ENCODE results near the gene SNAP23. TPM values are rescaled to one million over a fixed set of nuclear protein-coding genes. Genes with fewer than 3 reads are reported as not detected.

The SNAP23 gene
- polyA plus RNA-seq, 1 donor (not counting 4 experiments of a cell fraction or from before 2014, with no cell fraction given) = 68.4 TPM

GRCh38 chr15:42498212-42499068, 3.0 kb downstream of the SNAP23 start:
- Histone ChIP-seq H3K27ac (ENCODE audit: control insufficient read depth, insufficient read depth, low read length) (peak overlapping the region; percentile 66), H3K4me1 (ENCODE audit: control insufficient read depth, extremely low read depth, insufficient read depth, low read length) (peaks cover 43% of the 10 kb centered on the region), H3K9ac (ENCODE audit: control insufficient read depth, extremely low read depth, insufficient read depth, low read length) (no peak overlapping the region), H4K20me1 (ENCODE audit: control insufficient read depth, extremely low read depth, insufficient read depth, low read length) (no peaks in the 10 kb centered on the region), H3K4me3 (ENCODE audit: control insufficient read depth in 2 of 3, extremely low read depth in 1 of 3, insufficient read depth in 2 of 3, low read depth in 1 of 3, low read length in 3 of 3) (no peak overlapping the region), H3K9me1 (ENCODE audit: control insufficient read depth, extremely low read depth, insufficient read depth, low read length) (peaks cover 5% of the 10 kb centered on the region), H2AFZ (ENCODE audit: control insufficient read depth, low read length) (no peak overlapping the region), H3K27me3 (ENCODE audit: control insufficient read depth, extremely low read depth, insufficient read depth, low read length) (no peaks in the 10 kb centered on the region), H3K9me3 (ENCODE audit: control insufficient read depth, low read depth, low read length) (no peaks in the 10 kb centered on the region), H3K4me2 (ENCODE audit: control insufficient read depth, extremely low read depth, insufficient read depth, low read depth, low read length) (peak overlapping the region; percentile 10), H3K36me3 (ENCODE audit: control insufficient read depth in 2 of 2, extremely low read depth in 1 of 2, insufficient read depth in 2 of 2, low read length in 2 of 2) (peaks cover 0 to 1% of the 10 kb centered on the region in 2 experiments), H3K79me2 (ENCODE audit: control insufficient read depth, insufficient read depth, low read length) (peaks cover 66% of the 10 kb centered on the region)
- FAIRE-seq (no peak), DNase-seq (ENCODE audit: low read depth, low spot score) (no peak)
- TF ChIP-seq CTCF (optimal IDR thresholded peaks at IDR 0.05 in 1 of 3, IDR thresholded peaks at IDR 0.05 in 1 of 3, conservative IDR thresholded peaks at IDR 0.05 in 1 of 3; ENCODE audit: extremely low read depth in 1 of 3, insufficient read depth in 2 of 3, low read length in 3 of 3) (no peak), EZH2 (IDR thresholded peaks at IDR 0.05; ENCODE audit: low read length) (no peak)
- dilution Hi-C loops (cut with MboI; ENCODE audit: extremely low pct_ligation_motif_present, low sequenced_read_pairs) = no loop called here

DNA sequence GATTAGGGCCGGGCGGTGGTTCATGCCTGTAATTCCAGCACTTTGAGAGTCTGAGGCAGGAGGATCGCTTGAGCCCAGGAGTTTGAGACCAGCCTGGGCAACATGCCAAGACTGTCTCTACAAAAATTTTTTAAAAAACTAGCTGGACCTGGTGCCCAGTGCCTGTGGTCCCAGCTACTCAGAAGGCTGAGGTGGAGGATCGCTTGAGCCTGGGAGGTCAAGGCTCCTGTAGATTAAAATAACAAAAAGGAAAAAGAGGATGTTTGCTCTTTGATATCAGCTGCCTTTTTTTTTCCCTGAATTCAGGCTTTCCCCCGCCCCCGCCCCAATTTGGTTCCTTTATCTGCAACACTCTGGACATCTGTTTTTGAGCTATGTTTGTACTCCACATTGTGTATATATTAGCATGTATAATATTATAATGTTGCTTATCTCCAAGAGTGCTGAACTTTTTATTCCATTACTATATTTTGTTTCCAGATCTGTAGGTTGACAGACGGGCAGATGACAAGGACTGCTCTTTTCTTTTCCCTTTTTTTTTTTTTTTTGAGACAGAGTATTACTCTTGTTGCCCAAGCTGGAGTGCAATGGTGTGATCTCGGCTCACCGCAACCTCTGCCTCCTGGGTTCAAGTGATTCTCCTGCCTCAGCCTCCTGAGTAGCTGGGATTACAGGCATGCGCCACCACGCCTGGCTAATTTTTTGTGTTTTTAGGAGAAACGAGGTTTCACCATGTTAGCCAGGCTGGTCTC, 4.6 kb downstream of the SNAP23 start:
- no peak overlapping the region for H3K9ac ChIP-seq (ENCODE audit: control insufficient read depth, extremely low read depth, insufficient read depth, low read length)
- TF ChIP-seq EZH2 (IDR thresholded peaks at IDR 0.05; ENCODE audit: low read length) (no peak), CTCF (optimal IDR thresholded peaks at IDR 0.05 in 1 of 3, IDR thresholded peaks at IDR 0.05 in 1 of 3, conservative IDR thresholded peaks at IDR 0.05 in 1 of 3; ENCODE audit: extremely low read depth in 1 of 3, insufficient read depth in 2 of 3, low read length in 3 of 3) (no peak)
- H2AFZ ChIP-seq (ENCODE audit: control insufficient read depth, low read length) = no peak overlapping the region
- H3K4me2 ChIP-seq (ENCODE audit: control insufficient read depth, extremely low read depth, insufficient read depth, low read depth, low read length) = no peak overlapping the region
- H4K20me1 ChIP-seq (ENCODE audit: control insufficient read depth, extremely low read depth, insufficient read depth, low read length) = no peaks in the 10 kb centered on the region
- H3K27me3 ChIP-seq (ENCODE audit: control insufficient read depth, extremely low read depth, insufficient read depth, low read length) = no peaks in the 10 kb centered on the region
- no peak overlapping the region for H3K4me3 ChIP-seq (ENCODE audit: control insufficient read depth in 2 of 3, extremely low read depth in 1 of 3, insufficient read depth in 2 of 3, low read depth in 1 of 3, low read length in 3 of 3)
- DNase-seq (ENCODE audit: low read depth, low spot score) (no peak), FAIRE-seq (no peak)
- peaks cover 75% of the 10 kb centered on the region for H3K79me2 ChIP-seq (ENCODE audit: control insufficient read depth, insufficient read depth, low read length)
- H3K9me3 ChIP-seq (ENCODE audit: control insufficient read depth, low read depth, low read length) = no peaks in the 10 kb centered on the region
- peaks cover 0 to 3% of the 10 kb centered on the region in 2 experiments for H3K36me3 ChIP-seq (ENCODE audit: control insufficient read depth in 2 of 2, extremely low read depth in 1 of 2, insufficient read depth in 2 of 2, low read length in 2 of 2)
- dilution Hi-C loops (cut with MboI; ENCODE audit: extremely low pct_ligation_motif_present, low sequenced_read_pairs) = no loop called here
- H3K4me1 ChIP-seq (ENCODE audit: control insufficient read depth, extremely low read depth, insufficient read depth, low read length) = peaks cover 27% of the 10 kb centered on the region
- peaks cover 5% of the 10 kb centered on the region for H3K9me1 ChIP-seq (ENCODE audit: control insufficient read depth, extremely low read depth, insufficient read depth, low read length)
- H3K27ac ChIP-seq (ENCODE audit: control insufficient read depth, insufficient read depth, low read length) = peak overlapping the region; percentile 61
